ENCODE results near the gene TBX19. TPM values are rescaled to one million over a fixed set of nuclear protein-coding genes. Genes with fewer than 3 reads are reported as not detected.
A peak's percentile ranks its signal among the peaks of the same experiment; 100 is the strongest.

The TBX19 gene
- polyA plus RNA-seq, 2 of the 4 experiments (the other 2 are of a cell fraction) = 0.98 to 1.7 TPM

DNA sequence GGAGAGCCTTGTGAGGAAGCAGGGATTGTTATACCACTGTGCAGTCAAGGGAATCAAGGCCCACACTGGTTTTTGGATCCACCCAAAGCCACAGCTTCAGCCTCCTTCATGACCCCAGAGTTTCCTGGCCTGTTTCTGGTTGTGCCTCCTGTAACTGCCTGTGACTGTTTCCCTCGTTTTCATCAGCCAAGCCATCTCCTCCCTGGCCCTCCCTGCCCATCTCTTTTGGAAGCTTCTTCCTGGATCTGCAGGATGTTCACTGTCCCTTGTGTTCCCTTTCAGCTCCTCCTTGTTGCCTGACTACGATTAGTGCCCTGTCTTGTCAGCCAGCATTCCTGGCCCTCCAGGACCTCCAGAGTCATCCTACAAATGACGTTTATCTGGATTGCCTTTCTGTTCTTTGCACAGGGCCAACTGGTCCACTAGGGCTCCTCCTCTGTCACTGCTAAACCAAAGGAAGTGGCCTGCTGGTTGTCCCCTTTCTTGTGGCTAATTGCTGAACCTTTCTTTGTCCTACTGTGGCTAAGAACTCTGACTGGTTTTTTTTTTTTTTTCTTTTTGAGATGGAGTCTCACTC is 37.0 kb upstream of the TBX19 start:
- POLR2A ChIA-PET = no interaction called here
- H3K4me2 ChIP-seq = peak overlapping the region; percentile 62
- DNase-seq (ENCODE audit: low read depth in 1 of 2, low spot score in 1 of 2) (no peak), ATAC-seq (peak; percentile 30 to 54; a peak in 3 of 6 replicates), FAIRE-seq (no peak)
- WGBS (ENCODE audit: missing lambda C conversion rate) = 49% methylated on average over 3 of the region's 3 CpGs
- peak overlapping the region; percentile 63 to 81 for H3K27ac ChIP-seq
- no peak overlapping the region for H3K4me3 ChIP-seq
- H3K4me1 ChIP-seq = peaks cover 26% of the 10 kb centered on the region
- H3K9me3 ChIP-seq = no peaks in the 10 kb centered on the region
- CTCF ChIA-PET = interaction anchor here (2.4 kb wide), 1 partner anchor 8 kb away, joined by 12 read pairs; no protein-coding TSS in a partner anchor
- TF ChIP-seq ZSCAN20 (CRISPR knock-in tag; IDR thresholded peaks at IDR 0.05) = no peak
- no peak for TF ChIP-seq KDM5A (IDR thresholded peaks at IDR 0.05)
- no peak for TF ChIP-seq JUNB (IDR thresholded peaks at IDR 0.05)
- no peak for TF ChIP-seq HOXB5 (CRISPR knock-in tag; IDR thresholded peaks at IDR 0.05)
- TF ChIP-seq NPAS2 (CRISPR knock-in tag; IDR thresholded peaks at IDR 0.05; ENCODE audit: borderline replicate concordance) = no peak

GRCh38 chr1:168245042-168245441 is 35.6 kb upstream of the TBX19 start:
- POLR2A ChIA-PET = no interaction called here
- H3K4me1 ChIP-seq = peaks cover 26% of the 10 kb centered on the region
- H3K27ac ChIP-seq = no peak overlapping the region
- H3K9me3 ChIP-seq = no peaks in the 10 kb centered on the region
- TF ChIP-seq HMGXB4 (CRISPR knock-in tag; IDR thresholded peaks at IDR 0.05; ENCODE audit: borderline replicate concordance) (no peak), CEBPB (IDR thresholded peaks at IDR 0.05) (peak; percentile 38 to 62; a peak in 3 of 4 replicates), REST (IDR thresholded peaks at IDR 0.05) (no peak)
- FAIRE-seq (no peak), DNase-seq (ENCODE audit: low read depth in 1 of 2, low spot score in 1 of 2) (no peak), ATAC-seq (no peak)
- CTCF ChIA-PET = interaction anchor here (0.5 to 2.4 kb wide), 3 partner anchors 10 to 12 kb away, joined by 3 to 12 read pairs (median 3); no protein-coding TSS in a partner anchor
- no peak overlapping the region for H3K4me3 ChIP-seq
- no peak overlapping the region for H3K4me2 ChIP-seq
- WGBS (ENCODE audit: missing lambda C conversion rate) = 93% methylated on average over 3 of the region's 3 CpGs

- POLR2A ChIA-PET = interaction anchor here (0.6 kb wide), 1 partner anchor 9 kb away, joined by 5 read pairs; no protein-coding TSS in a partner anchor
- Histone ChIP-seq H3K4me2 (no peak overlapping the region), H3K27ac (no peak overlapping the region), H3K4me3 (no peak overlapping the region), H3K9me3 (no peaks in the 10 kb centered on the region), H3K4me1 (peaks cover 26% of the 10 kb centered on the region)
- 87% methylated on average over 5 of the region's 5 CpGs for WGBS (ENCODE audit: missing lambda C conversion rate)
- TF ChIP-seq POLR2A (IDR thresholded peaks at IDR 0.05; ENCODE audit: low read length) (no peak), CEBPB (IDR thresholded peaks at IDR 0.05) (0 out of 4 replicates have a peak, but pooled peaks of 1 of the 2 experiments have one; percentile 11)
- no peak for DNase-seq (ENCODE audit: low read depth in 1 of 2, low spot score in 1 of 2)
- no peak for FAIRE-seq
- no peak for ATAC-seq
- CTCF ChIA-PET = interaction anchor here (1.1 kb wide), 1 partner anchor 10 kb away, joined by 3 read pairs; no protein-coding TSS in a partner anchor
Measured at GRCh38 chr1:168246506-168246905, 34.2 kb upstream of the TBX19 start.

DNA sequence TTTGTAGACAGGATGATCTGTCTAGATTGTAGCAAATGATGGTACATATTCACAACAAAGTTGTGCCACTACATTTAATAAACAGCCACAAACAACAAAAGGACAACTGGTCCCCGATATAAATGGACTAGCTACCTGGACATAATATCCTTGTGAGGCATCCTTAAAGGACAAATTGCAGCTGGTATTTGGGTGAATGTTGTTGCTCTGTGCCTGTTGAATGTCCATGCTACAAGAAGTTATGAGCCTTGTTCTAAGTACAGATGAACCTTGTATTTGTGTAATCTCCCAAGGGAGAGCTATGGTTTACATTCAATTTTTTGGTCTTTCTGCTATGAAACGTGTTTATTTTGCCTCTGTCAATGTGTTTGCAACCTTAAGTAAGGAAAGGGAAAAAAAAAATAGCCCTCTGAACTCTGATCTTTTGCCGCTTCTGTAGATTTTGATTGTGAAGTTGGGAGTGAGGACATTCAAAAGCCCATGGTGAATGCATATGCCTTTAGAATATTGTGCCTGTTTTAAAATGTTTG is 28.4 kb upstream of the TBX19 start:
- ATAC-seq (no peak), FAIRE-seq (no peak), DNase-seq (ENCODE audit: low read depth in 1 of 2, low spot score in 1 of 2) (no peak)
- H3K4me3 ChIP-seq = no peak overlapping the region
- no peak overlapping the region for H3K4me2 ChIP-seq
- POLR2A ChIA-PET = interaction anchor here (1.2 kb wide), 1 partner anchor 26 kb away, joined by 3 read pairs; the partner anchor contains the start of gene SFT2D2
- H3K9me3 ChIP-seq = peaks cover 19% of the 10 kb centered on the region
- no peaks in the 10 kb centered on the region for H3K4me1 ChIP-seq
- TF ChIP-seq RFX5 (IDR thresholded peaks at IDR 0.05) (no peak), CBX2 (IDR thresholded peaks at IDR 0.05; ENCODE audit: borderline replicate concordance, low read depth) (no peak), JUNB (IDR thresholded peaks at IDR 0.05) (no peak), HOXB5 (CRISPR knock-in tag; IDR thresholded peaks at IDR 0.05) (no peak), NPAS2 (CRISPR knock-in tag; IDR thresholded peaks at IDR 0.05; ENCODE audit: borderline replicate concordance) (no peak), SREBF2 (IDR thresholded peaks at IDR 0.05) (no peak), CEBPB (IDR thresholded peaks at IDR 0.05) (no peak), PBX3 (IDR thresholded peaks at IDR 0.05) (no peak), EP300 (IDR thresholded peaks at IDR 0.05) (no peak), ZNF302 (CRISPR knock-in tag; IDR thresholded peaks at IDR 0.05) (no peak)
- TF ChIP-seq, protein P1, sequence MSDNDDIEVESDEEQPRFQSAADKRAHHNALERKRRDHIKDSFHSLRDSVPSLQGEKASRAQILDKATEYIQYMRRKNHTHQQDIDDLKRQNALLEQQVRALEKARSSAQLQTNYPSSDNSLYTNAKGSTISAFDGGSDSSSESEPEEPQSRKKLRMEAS (IDR thresholded peaks at IDR 0.05) = no peak
- WGBS (ENCODE audit: missing lambda C conversion rate) = 75% methylated on average over 3 of the region's 3 CpGs
- CTCF ChIA-PET = interaction anchor here (0.8 to 1.9 kb wide), 2 partner anchors 13 to 17 kb away, joined by 4 to 7 read pairs; no protein-coding TSS in a partner anchor
- no peak overlapping the region for H3K27ac ChIP-seq
